AG09319 (cell line): ENCODE data around the gene MARK3.

Source experiments
- DNase-seq: peaks from one replicate; pipeline ENCODE4 v3.0.0-alpha.2; 2010; ENCODE audit warnings: low read depth; ENCODE audit errors: extremely low read depth
- CTCF ChIP-seq: IDR thresholded peaks from 2 replicates; pipeline ENCODE4 v1.5.1; 2011; ENCODE audit warnings: low read depth, mild to moderate bottlenecking, inconsistent platforms, low read length, moderate library complexity

The MARK3 gene

GRCh38 chr14:103476631-103477030, 91.4 kb downstream of the MARK3 start:
- TF ChIP-seq CTCF: no peak
- DNase-seq: no peak

DNA sequence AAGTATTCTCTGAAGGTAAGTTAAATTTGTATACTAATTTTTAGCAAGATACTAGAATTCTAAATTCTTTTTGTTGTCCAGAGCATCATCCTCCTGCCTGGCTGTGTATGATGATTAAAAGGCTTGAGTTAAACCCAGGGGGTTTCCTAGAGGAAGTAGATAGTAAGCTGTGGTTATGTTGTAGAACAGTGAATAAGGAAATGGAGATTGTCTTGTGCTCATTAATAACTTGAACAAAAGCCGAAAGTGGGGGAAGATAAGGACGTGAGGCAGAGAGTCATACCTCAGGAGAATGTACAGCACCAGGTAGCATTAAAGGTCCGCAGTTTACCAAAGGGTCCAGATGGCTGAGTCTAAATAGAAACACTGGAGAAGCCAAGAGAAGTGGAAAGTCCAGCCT, 95.4 kb downstream of the MARK3 start:
- no peak for TF ChIP-seq CTCF
- no peak for DNase-seq

GRCh38 chr14:103483600-103483999, 98.4 kb downstream of the MARK3 start:
- no peak for TF ChIP-seq CTCF
- peak; percentile 70 for DNase-seq

DNA sequence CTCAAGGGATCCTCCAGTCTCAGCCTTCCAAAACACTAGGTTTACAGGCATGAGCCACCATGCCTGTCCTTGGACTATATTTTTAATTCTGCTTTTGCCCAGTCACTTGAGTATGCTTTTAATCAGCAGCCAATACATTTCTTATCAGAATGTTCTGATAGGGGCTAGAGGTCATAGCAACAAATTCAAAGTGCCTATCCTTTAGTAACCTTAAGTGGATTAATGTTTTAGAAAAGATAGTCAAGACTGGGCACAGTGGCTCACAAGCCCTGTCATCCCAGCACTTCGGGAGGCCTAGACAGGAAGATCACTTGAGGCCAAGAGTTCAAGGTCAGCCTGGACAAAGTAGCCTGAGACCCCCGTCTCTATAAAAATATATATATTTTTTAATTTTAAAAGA, 100.3 kb downstream of the MARK3 start:
- no peak for DNase-seq
- TF ChIP-seq CTCF: no peak

DNA sequence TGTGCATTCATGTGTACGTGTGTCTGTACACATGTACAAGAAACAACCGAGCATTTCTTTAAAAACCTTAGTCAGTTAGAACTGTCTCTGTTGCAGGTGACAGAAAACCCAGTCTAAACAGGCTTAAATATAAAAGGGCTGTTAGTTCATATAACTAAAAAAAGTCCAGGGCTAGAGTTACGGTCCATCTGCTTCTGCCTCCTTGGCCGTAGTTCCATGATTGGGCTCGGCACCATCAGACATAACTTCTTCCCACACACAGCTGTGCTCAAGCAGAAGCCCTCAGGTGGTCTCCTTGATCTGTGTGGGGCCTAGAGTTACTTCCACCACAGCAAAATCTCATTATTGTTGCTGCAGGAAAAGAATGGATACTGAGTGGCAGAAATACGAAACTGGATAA, 102.9 kb downstream of the MARK3 start:
- no peak for DNase-seq
- no peak for TF ChIP-seq CTCF

- no peak for DNase-seq
- no peak for TF ChIP-seq CTCF
Measured at GRCh38 chr14:103488960-103489359, 103.7 kb downstream of the MARK3 start.

DNA sequence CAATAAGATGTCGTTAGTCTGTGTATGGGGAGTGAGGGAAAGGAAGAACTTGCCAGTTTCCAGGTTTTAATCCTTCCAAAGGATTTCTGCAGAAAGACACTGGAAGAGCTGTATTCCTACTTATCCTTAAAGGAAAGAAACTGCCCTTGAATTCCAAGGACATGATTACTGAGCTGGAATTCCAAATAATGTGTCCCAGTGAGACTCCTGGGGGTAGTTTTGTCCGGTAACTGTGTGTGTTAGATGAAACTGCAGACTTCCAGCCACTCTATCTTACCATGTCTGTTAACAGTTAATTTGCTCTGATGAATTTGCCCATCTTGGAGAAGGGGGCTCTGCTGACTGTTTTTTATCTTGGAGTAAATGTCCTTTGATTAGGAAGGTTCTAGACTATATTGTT, 104.4 kb downstream of the MARK3 start:
- DNase-seq: no peak
- no peak for TF ChIP-seq CTCF
